Neural cell (in vitro differentiated cells): ENCODE measurements around the gene RAB7B. TPM values are rescaled to one million over a fixed set of nuclear protein-coding genes. Genes with fewer than 3 reads are reported as not detected.

Source experiments
- H2AFZ ChIP-seq: fragments of 200-600, 300-800 bp; sonication (generic), shearing (Covaris generic); 2 replicates; pipeline ENCODE4 v1.6.0; 2014; ENCODE audit warnings: low read depth, mild to moderate bottlenecking, antibody characterized with exemption, low read length, moderate library complexity
- H3F3A ChIP-seq: fragments of 200-600 bp; shearing (Covaris generic); 2 replicates; pipeline ENCODE4 v1.6.1; 2016; ENCODE audit warnings: mild to moderate bottlenecking, moderate library complexity, mixed read lengths, antibody characterized with exemption, low read length; ENCODE audit not compliant: insufficient read depth, poor library complexity, severe bottlenecking
- H3K27ac ChIP-seq: fragments of 200-600, 300-800 bp; sonication (generic), shearing (Covaris generic); 2 replicates; pipeline ENCODE4 v1.5.1; 2014; ENCODE audit warnings: mild to moderate bottlenecking, low read length, moderate library complexity
- H3K27me3 ChIP-seq: fragments of 300-800, 200-600 bp; sonication (generic), shearing (Covaris generic); 2 replicates; pipeline ENCODE4 v1.6.0; 2014; ENCODE audit warnings: mild to moderate bottlenecking, low read depth, low read length, moderate library complexity; ENCODE audit not compliant: insufficient read depth
- H3K36me3 ChIP-seq: fragments of 300-800, 200-600 bp; sonication (generic), shearing (Covaris generic); 2 replicates; pipeline ENCODE4 v1.5.1; 2014; ENCODE audit warnings: mild to moderate bottlenecking, antibody characterized with exemption, low read length, moderate library complexity; ENCODE audit not compliant: insufficient read depth
- H3K4me2 ChIP-seq: fragments of 300-800, 200-600 bp; sonication (generic), shearing (Covaris generic); 2 replicates; pipeline ENCODE4 v1.6.0; 2014; ENCODE audit warnings: mild to moderate bottlenecking, low read length
- H3K4me3 ChIP-seq: fragments of 300-800, 200-600 bp; sonication (generic), shearing (Covaris generic); 2 replicates; pipeline ENCODE4 v1.5.1; 2014; ENCODE audit warnings: mild to moderate bottlenecking, low read length, moderate library complexity
- H3K79me2 ChIP-seq: fragments of 200-600 bp; shearing (Covaris generic); replicated peaks from 2 replicates; pipeline ENCODE4 v1.6.0; 2014; ENCODE audit warnings: mild to moderate bottlenecking, low read length, moderate library complexity; ENCODE audit not compliant: insufficient read depth
- H3K9ac ChIP-seq: fragments of 300-800, 200-600 bp; sonication (generic), shearing (Covaris generic); 2 replicates; pipeline ENCODE4 v1.6.1; 2016; ENCODE audit warnings: mild to moderate bottlenecking, low read length, mixed read lengths
- H3K9me2 ChIP-seq: fragments of 200-600 bp; shearing (Covaris generic); 2 replicates; pipeline ENCODE4 v1.6.1; 2016; ENCODE audit warnings: mild to moderate bottlenecking, low read length, mixed read lengths; ENCODE audit not compliant: insufficient read depth
- H3K9me3 ChIP-seq: fragments of 200-600, 300-800 bp; sonication (generic), shearing (Covaris generic); 2 replicates; pipeline ENCODE4 v1.6.1; 2016; ENCODE audit warnings: mild to moderate bottlenecking, mixed run types, low read length, moderate library complexity, mixed read lengths
- H4K20me1 ChIP-seq: fragments of 200-600 bp; shearing (Covaris generic); 2 replicates; pipeline ENCODE4 v1.6.1; 2016; ENCODE audit warnings: mild to moderate bottlenecking, mixed run types; ENCODE audit not compliant: insufficient read depth
- EP300 ChIP-seq: fragments of 450-650 bp; conservative IDR thresholded peaks from 2 replicates; pipeline ENCODE4 v1.6.1; 2014; ENCODE audit warnings: antibody characterized with exemption, mild to moderate bottlenecking, moderate library complexity; ENCODE audit not compliant: poor library complexity, severe bottlenecking
- EZH2 ChIP-seq: fragments of 200-600, 300-800 bp; shearing (Covaris generic), sonication (generic); IDR thresholded peaks from 2 replicates; pipeline ENCODE4 v1.6.1; 2014; ENCODE audit warnings: antibody characterized with exemption, low read length, borderline replicate concordance, mild to moderate bottlenecking; ENCODE audit not compliant: insufficient read depth, poor library complexity, severe bottlenecking
- MXI1 ChIP-seq: fragments of 450-650 bp; conservative IDR thresholded peaks from 2 replicates; pipeline ENCODE4 v1.6.1; 2014; ENCODE audit warnings: antibody characterized with exemption, mild to moderate bottlenecking; ENCODE audit not compliant: poor library complexity, severe bottlenecking
- POLR2AphosphoS5 ChIP-seq: IDR thresholded peaks from 2 replicates; pipeline ENCODE4 v1.6.1; 2012
- RAD21 ChIP-seq: fragments of 450-650 bp; conservative IDR thresholded peaks from 2 replicates; pipeline ENCODE4 v1.6.1; 2014; ENCODE audit warnings: antibody characterized with exemption, mild to moderate bottlenecking, moderate library complexity
- REST ChIP-seq: IDR thresholded peaks from 2 replicates; pipeline ENCODE4 v1.6.1; 2012; ENCODE audit warnings: borderline replicate concordance
- SMC3 ChIP-seq: fragments of 450-650 bp; conservative IDR thresholded peaks from 2 replicates; pipeline ENCODE4 v1.6.1; 2014; ENCODE audit warnings: antibody characterized with exemption, mild to moderate bottlenecking, moderate library complexity; ENCODE audit not compliant: poor library complexity
- TAF1 ChIP-seq: IDR thresholded peaks from 2 replicates; pipeline ENCODE4 v1.6.1; 2012; ENCODE audit warnings: low read depth
- polyA plus RNA-seq: library from polyadenylated mRNA; depleted of rRNA; stranded (reverse); fragments of >200 nt; gene quantifications from 2 replicates; pipeline ENCODE4 v1.2.3, GENCODE V29; 2014
- TF ChIP-seq, protein P1 (sequence below): fragments of 450-650 bp; IDR thresholded peaks from 2 replicates; pipeline ENCODE4 v1.5.1; 2014; ENCODE audit warnings: antibody characterized with exemption, mild to moderate bottlenecking, moderate library complexity; ENCODE audit not compliant: poor library complexity, severe bottlenecking

Gene RAB7B
- polyA plus RNA-seq, 1 donor from 2014 or later = not detected

GRCh38 chr1:206011057-206011456, 7.9 kb upstream of the RAB7B start:
- no peak overlapping the region for H3K4me3 ChIP-seq
- TF ChIP-seq RAD21 = no peak
- no peak for TF ChIP-seq SMC3
- TF ChIP-seq POLR2AphosphoS5 = no peak
- H3F3A ChIP-seq = no peaks in the 10 kb centered on the region
- no peaks in the 10 kb centered on the region for H4K20me1 ChIP-seq
- no peak overlapping the region for H3K27ac ChIP-seq
- no peak overlapping the region for H3K4me2 ChIP-seq
- no peak overlapping the region for H2AFZ ChIP-seq
- H3K27me3 ChIP-seq = no peaks in the 10 kb centered on the region
- no peaks in the 10 kb centered on the region for H3K79me2 ChIP-seq
- H3K36me3 ChIP-seq = no peaks in the 10 kb centered on the region
- H3K9ac ChIP-seq = no peak overlapping the region
- H3K9me3 ChIP-seq = no peaks in the 10 kb centered on the region
- no peaks in the 10 kb centered on the region for H3K9me2 ChIP-seq

DNA sequence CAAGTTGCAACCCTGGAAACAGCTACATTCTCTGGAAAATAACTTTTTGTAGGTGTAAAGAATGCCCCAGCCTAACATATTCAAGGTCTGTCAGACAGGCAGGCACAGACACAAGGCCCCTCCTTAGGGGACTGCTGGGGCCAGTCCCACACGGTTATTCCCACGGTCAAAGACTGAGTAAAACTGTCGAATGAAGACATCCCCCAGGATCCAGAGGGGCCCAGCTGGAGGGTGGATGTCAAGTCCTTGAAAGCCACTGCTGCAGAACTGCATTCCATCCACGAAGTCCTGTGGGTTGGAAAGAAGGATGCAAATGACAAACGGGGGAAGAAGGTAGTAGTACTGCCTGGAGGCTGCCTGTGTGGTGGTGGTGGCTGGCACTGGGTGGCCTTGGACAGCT, 6.9 kb upstream of the RAB7B start:
- Histone ChIP-seq H3K27me3 (no peaks in the 10 kb centered on the region), H3K4me3 (no peak overlapping the region), H4K20me1 (no peaks in the 10 kb centered on the region), H2AFZ (no peak overlapping the region), H3K9me3 (no peaks in the 10 kb centered on the region), H3K79me2 (no peaks in the 10 kb centered on the region), H3K9me2 (no peaks in the 10 kb centered on the region), H3K36me3 (no peaks in the 10 kb centered on the region), H3F3A (no peaks in the 10 kb centered on the region), H3K27ac (no peak overlapping the region), H3K9ac (no peak overlapping the region), H3K4me2 (no peak overlapping the region)
- TF ChIP-seq POLR2AphosphoS5 (no peak), TAF1 (no peak), RAD21 (no peak), MXI1 (no peak)

- TF ChIP-seq SMC3 (no peak), TAF1 (no peak), EZH2 (no peak), POLR2AphosphoS5 (no peak), EP300 (no peak), MXI1 (no peak), REST (no peak), RAD21 (no peak)
- TF ChIP-seq, protein P1, sequence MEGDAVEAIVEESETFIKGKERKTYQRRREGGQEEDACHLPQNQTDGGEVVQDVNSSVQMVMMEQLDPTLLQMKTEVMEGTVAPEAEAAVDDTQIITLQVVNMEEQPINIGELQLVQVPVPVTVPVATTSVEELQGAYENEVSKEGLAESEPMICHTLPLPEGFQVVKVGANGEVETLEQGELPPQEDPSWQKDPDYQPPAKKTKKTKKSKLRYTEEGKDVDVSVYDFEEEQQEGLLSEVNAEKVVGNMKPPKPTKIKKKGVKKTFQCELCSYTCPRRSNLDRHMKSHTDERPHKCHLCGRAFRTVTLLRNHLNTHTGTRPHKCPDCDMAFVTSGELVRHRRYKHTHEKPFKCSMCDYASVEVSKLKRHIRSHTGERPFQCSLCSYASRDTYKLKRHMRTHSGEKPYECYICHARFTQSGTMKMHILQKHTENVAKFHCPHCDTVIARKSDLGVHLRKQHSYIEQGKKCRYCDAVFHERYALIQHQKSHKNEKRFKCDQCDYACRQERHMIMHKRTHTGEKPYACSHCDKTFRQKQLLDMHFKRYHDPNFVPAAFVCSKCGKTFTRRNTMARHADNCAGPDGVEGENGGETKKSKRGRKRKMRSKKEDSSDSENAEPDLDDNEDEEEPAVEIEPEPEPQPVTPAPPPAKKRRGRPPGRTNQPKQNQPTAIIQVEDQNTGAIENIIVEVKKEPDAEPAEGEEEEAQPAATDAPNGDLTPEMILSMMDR = no peak
- no peak overlapping the region for H3K27ac ChIP-seq
- H3K4me3 ChIP-seq = no peak overlapping the region
- H3K9ac ChIP-seq = no peak overlapping the region
- no peaks in the 10 kb centered on the region for H3F3A ChIP-seq
- H3K27me3 ChIP-seq = no peaks in the 10 kb centered on the region
- H3K9me2 ChIP-seq = no peaks in the 10 kb centered on the region
- H3K4me2 ChIP-seq = no peak overlapping the region
- H3K36me3 ChIP-seq = no peaks in the 10 kb centered on the region
- no peaks in the 10 kb centered on the region for H3K9me3 ChIP-seq
- H3K79me2 ChIP-seq = no peaks in the 10 kb centered on the region
- no peaks in the 10 kb centered on the region for H4K20me1 ChIP-seq
- no peak overlapping the region for H2AFZ ChIP-seq
Measured at GRCh38 chr1:206006946-206007345, 3.8 kb upstream of the RAB7B start.
